ENCODE measurements around the gene DCAF7.

Gene DCAF7

GRCh38 chr17:63631626-63632025 is 81.3 kb downstream of the DCAF7 start:
- DNase-seq: no peak

GRCh38 chr17:63633742-63634141 is 83.5 kb downstream of the DCAF7 start:
- no peak for DNase-seq

- no peak for DNase-seq
These were observed 83.9 kb downstream of the DCAF7 start for GRCh38 chr17:63634163-63634562.

GRCh38 chr17:63634816-63635215 is 84.5 kb downstream of the DCAF7 start:
- no peak for DNase-seq

- no peak for DNase-seq
These were observed 85.0 kb downstream of the DCAF7 start for GRCh38 chr17:63635290-63635689.

GRCh38 chr17:63635787-63636186 is 85.5 kb downstream of the DCAF7 start:
- DNase-seq: no peak

- DNase-seq: no peak
These were observed 88.8 kb downstream of the DCAF7 start for GRCh38 chr17:63639125-63639524.

- DNase-seq: no peak
These were observed 89.8 kb downstream of the DCAF7 start for GRCh38 chr17:63640038-63640437.

GRCh38 chr17:63641692-63642448 is 91.6 kb downstream of the DCAF7 start:
- no peak for DNase-seq

Data from fibroblast of skin of scalp (primary cell).